DLD1 (cell line): ENCODE measurements around the gene FBLN1.
"Not testable (repeated sequence)": the region's sequence is repeated elsewhere in the genome, so short reads cannot be mapped to it uniquely, and the experiment has no call there.

Experiments
- in situ Hi-C: cut with HindIII; loops from 2 replicates; pipeline ENCODE4 v1.10.0; 2017; ENCODE audit warnings: low sequenced_read_pairs

FBLN1 gene

DNA sequence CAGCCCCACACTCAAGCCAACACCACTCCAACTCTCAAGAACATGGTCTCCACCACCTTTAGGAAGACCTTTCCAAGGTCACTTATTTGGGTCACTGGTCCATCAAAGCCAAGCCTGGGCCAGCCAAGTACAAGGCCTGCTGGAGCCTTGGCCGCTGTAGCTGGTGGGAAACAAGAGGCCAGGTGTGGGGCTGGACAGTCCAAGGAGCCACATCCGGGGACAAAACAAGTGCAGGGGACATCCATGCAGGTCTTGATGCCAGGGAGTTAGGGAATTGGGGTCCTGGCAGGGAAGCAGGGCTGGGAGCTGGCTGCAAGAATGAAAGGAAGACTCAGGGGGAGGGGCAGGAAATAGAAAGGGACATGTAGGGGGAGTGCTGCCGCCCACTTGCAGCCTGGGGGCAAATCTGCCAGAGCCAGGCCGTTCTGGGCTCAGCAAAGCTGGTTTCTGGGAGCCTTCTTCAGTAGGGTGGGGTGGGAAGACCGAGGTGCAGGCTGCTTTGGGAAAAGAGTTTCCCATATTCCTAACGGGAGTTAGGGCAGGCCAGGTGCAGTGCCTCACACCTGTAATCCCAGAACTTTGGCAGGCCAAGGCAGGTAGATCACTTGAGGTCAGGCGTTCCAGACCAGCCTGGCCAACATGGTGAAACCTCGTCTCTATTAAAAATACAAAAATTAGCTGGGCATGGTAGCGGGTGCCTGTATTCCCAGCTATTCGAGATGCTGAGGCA is 99.5 kb downstream of the FBLN1 start:
- in situ Hi-C loops, result no loop called here

DNA sequence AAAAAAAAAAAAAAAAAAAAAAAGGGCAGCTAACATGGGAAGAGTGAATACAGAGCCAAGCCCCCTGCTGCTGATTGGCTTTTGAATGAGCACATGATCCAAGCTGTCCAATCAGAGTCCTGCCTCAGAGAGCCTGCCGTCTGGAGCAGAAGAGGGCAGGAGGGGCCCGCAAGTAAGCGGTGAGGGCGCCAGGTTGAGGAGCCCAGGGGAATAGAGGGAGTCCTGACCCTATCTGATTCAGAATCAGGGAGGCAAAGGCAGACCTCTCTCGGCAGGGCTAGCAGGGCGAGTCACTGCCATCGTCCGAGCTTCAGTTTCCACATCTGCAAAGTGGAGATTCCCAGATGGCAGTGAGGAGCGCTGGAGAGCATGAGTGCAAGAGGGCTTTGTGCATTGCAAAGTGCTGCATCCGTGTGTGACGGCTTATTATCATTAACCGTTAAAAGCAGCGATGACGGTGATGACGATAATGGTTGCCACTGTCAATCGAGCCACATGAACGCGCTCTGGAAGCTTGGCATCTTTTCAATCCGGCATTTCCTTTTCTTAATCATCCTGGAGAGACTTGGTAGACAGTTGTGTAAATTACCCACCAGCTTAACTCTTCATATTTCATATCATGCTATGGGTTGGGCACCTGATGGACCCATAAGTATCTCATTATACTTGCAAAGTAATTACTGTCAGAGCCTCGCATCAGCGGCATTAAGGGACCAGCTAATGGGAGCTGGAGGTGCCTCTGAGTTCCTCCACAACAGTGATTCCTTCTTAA is 100.3 kb downstream of the FBLN1 start:
- in situ Hi-C loops, result no loop called here

DNA sequence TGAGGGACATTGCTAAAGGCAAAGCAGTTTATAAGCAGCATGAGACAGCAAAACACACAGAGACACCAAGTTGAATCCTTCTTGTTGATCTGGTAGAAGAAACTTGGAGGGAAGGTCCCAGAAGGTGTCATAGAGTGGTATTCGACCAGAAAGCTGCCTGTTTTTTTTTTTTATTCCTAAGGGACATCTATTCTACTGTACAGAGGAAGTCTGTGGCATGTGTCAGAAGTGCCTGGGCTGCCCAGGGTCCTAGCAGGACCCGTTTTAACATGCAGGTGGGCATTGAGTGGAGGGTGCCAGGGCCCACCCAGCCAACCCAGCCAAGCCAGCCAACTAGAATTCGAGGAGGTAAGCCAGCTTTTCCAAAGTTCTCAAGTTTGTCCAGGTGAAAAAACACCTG is 100.9 kb downstream of the FBLN1 start:
- in situ Hi-C loops, result no loop called here

DNA sequence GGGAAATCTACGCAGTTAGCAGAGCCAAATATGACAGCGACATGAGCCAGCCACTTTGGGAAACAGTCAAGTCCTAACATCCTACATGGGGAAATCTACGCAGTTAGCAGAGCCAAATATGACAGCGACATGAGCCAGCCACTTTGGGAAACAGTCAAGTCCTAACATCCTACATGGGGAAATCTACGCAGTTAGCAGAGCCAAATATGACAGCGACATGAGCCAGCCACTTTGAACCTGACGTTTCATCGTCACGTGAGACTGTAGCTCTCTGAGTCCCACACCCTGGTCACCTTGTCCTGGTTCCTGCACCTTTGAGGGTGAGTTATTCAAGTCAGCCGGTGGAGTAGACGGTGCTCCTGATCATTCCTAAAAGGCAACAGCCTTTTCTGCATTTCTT is 105.4 kb downstream of the FBLN1 start:
- in situ Hi-C loops, result not testable (repeated sequence)

DNA sequence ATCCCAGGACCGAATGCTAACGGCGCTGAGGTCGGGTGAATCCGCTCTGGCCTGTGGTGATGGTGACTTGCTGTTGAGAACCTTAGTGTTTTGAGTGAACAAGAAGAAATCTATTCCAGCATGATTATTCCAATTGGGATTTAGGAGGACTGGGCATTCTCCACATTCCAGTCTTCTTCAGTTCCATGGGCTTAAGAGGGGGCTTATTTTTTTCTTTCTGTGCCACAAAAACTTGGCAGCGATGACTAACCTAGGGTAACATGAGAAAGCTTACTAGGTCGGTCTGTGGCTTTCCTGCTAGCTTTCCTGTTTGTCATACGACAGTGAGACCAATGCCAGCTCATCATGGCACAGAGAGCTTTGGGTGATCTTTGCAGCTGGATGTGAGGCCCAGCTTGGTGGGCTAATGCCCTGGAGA is 106.1 kb downstream of the FBLN1 start:
- in situ Hi-C loops, result no loop called here

DNA sequence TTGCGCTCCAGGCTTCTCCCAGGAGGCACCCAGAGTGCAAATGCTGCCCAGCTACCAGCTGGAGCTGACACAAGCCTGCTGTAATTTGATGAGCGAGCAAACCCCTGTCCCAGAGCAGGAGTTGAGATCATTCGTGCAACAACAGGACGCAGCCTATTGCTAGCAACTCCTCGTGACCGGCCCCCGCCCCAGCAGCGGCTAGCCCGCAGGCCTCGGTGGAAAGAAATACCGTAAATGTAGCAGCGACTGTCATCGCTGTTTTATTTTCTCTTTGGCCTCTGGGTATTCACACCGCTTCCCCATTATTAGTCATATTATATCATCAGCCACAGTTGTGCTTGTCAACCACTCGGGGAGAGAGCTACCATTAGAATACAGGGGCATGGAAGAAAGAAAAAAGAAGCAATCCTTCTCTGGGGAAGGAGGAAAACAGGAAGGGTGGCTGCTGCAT is 109.8 kb downstream of the FBLN1 start:
- in situ Hi-C loops, result no loop called here

DNA sequence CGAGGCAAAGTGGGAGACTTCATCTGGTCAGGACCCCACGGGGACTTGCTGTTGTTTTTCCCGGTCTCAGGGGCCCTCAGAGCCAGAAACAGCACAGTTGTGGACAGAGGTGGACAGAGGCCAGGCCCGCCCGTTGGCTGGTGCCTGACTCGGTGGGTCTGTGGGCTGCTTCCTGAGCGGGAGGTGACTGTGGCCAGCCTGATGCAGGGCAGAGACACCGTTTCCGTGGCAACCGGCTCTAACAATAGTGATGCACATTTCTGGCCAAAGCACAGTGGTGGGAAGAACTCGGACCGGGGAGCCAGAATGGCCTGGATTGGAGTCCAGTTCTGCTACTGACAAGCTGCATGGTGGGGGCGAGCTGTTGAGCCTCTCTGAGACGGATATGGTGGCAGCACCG is 110.3 kb downstream of the FBLN1 start:
- in situ Hi-C loops, result no loop called here

DNA sequence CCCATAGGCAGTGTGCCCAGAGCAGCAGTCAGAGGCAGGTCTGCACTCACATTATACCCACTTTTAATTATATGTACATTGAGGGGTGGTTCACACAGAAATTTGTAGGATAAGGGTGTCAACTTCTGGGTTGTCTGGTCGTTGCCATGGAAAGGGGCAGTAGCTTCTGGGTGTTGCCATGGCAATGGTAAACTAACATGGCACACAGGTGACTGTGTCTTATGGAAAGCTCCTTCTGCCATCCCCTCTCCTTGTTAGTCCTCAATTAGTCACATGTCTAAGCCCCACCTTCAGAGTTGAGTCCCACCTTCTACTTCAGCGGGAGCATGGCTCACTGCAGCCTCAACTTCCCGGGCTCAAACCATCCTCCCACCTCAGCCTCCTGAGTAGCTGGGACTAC is 112.7 kb downstream of the FBLN1 start:
- in situ Hi-C loops, result no loop called here

DNA sequence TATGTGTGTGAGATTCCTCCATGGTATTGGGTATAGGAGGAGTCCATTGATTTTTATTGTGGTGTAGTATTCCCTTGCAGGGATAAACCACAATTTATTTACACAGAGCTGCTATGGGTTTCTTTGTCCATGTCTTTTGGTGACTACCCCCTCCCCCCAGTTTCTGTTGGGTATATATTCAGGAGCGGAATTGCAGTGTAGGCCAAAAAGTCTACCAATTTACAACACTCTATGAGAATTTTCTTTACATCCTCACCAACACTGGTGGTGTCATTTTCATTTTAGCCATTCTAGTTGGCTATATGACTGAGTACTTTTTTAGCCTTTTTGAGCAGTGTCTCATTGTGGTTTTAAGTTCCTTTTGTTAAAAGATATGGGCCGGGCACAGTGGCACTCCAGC is 113.7 kb downstream of the FBLN1 start:
- in situ Hi-C loops, result no loop called here

DNA sequence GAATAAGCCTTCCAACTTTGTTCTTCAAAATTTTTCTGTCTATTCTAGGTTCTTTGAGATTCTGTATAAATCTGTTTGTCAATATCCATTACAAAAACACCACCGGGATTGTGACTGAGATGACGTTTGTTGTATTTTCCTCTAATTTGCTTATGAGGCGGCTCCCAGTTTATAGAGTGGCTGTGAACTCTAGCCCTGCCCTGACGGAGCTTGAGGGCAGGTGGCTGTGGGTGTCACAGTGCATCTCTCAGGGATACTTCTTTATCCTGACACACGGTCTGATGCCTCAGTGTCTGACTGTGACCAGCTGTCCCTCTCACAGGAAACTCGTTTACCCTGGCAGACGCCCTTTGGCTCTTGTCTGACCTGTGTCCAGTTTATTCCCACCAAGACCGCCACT is 115.3 kb downstream of the FBLN1 start:
- in situ Hi-C loops, result no loop called here

DNA sequence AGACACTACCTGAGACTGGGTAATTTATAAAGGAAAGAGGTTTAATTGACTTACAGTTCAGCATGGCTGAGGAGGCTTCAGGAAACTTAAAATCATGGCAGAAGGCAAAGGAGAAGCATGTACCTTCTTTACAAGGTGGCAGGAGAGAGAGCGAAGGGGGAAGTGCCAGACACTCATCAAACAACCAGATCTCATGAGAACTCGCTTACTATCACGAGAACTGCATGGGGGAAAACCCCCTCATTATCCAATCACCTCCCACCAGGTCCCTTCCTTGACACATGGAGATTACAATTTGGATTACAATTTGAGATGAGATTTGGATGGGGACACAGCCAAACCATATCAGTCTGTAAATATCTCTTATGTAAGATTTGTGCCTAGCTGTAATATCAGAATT is 118.0 kb downstream of the FBLN1 start:
- in situ Hi-C loops, result no loop called here

DNA sequence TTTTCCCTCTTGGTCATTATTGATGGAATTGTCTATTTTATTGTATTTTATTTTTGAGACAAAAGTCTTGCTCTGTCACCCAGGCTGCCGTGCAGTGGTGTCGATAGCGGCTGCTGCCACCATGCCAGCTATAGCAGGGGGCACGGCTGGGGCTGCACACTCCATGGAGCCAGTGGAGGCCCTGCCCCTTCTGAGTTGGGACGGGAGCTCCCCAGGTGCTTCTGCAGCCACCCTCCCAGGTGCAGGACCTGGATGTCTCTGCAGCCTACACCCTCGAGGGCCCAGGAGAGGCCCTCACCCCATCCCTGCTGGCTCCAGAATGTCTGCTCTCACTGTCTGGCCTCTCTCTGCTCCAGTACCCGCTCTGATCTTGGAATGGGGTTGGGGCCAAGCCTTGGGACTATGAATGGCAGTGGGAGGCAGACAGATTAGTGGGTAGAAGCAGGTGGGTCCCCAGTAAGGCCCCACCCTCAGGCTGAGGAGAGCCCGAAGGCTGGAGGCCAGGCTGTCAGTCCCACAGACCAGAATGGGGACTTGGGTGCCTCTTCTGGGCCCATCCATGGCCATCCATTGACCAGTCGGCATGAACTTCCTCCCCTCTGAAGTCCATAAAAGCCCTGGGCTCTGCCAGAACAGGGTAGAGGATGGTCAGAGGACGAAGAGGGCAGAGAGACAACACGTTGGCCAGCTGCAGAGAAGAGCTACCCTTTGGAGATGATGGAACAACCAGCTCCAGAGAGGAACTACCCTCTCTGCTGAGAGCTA is 119.3 kb downstream of the FBLN1 start:
- in situ Hi-C loops, result no loop called here

DNA sequence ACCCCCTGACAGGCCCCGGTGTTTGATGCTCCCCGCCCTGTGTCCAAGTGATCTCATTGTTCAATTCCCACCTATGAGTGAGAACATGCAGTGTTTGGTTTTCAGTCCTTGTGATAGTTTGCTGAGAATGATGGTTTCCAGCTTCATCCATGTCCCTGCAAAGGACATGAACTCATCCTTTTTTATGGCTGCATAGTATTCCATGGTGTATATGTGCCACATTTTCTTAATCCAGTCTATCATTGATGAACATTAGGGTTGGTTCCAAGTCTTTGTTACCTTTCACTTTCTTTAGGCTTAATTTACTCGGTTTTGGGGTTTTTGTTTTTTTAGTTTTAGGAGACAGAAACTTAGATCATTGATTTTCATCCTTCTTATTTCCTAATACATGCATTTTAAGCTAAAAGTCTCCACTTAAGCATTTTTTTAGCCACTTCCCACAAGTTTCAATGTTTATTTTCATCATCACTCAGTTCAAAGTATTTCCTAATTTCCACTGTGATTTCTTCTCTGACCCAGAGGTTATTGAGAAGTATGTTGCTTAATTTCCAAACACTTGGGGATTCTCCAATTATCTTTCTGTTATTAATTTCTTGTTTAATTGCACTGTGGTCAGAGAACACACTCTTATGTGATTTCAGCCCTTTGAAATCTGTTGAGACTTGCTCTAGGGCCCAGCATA is 120.9 kb downstream of the FBLN1 start:
- in situ Hi-C loops, result not testable (repeated sequence)

DNA sequence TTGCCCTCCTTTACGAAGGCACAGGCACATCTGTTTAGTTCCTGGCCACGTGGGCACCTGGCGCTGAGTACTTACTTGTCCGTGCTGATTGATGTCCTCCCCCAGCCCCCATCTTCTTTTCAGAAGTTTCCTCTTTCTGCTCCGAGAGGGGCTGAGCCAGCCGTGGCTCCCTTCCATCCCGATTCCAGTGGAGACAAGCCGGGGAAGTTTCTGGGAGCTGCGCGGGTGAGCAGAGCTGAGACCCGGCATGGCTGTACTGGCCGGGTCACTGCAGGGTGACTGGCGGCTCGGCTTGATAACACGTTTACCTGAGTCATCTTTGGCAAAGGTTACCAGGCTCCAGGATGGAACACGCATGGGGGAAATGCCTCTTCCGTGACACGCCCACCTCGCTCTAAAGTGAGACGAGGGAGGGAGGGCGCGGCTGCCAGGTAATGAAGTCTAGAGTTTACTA is 123.5 kb downstream of the FBLN1 start:
- in situ Hi-C loops, result no loop called here

DNA sequence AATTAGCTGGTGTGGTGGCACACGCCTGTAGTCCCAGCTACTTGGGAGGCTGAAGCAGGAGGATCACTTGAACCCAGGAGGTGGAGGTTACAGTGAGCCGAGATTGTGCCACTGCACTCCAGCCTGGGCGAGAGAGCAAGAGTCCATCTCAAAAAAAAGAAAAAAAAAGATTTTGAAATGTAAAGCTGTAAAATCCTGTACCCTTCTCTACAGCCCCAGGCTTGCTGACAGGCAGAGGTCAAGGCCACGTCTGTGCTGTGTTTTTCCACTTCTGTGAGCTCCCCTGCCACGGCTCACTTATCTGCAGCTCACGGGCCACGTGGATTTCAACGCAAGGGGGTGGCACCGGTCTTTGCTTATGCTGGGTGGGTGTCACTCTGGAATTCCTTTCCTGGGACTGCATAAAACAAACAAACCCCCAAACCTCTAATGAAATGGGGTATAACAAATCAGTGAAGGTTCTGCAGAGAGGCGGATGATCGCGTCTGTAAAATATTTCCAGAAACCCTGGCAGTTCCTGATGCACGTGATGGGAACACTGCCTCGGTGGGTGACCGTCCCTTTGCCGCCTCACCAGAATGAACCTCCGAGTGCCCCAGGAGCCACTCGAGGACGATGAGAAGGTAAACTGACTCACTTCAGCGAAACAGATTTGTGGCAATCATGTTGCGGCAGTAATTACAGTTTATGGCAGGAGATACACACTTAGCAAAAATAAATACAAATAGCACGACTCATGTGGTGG is 125.0 kb downstream of the FBLN1 start:
- in situ Hi-C loops, result no loop called here

DNA sequence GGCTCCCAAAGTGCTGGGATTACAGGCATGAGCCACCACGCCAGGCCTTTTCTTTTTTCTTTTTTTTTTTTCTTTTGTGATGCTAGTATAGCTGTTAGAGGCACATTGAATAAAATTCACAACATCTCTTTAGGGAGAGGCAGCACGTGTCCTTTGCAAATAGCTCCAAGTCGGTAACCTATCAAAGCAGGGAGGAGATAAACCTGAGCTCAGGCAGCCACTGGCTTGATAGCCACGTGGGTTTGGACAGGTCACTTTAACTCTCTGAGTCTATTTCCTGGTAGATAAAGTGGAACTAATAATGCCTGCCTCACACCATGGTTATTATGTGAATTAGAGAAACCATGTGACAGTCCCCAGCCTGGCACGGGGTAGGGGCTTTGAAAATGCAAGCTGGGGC is 125.8 kb downstream of the FBLN1 start:
- in situ Hi-C loops, result no loop called here

DNA sequence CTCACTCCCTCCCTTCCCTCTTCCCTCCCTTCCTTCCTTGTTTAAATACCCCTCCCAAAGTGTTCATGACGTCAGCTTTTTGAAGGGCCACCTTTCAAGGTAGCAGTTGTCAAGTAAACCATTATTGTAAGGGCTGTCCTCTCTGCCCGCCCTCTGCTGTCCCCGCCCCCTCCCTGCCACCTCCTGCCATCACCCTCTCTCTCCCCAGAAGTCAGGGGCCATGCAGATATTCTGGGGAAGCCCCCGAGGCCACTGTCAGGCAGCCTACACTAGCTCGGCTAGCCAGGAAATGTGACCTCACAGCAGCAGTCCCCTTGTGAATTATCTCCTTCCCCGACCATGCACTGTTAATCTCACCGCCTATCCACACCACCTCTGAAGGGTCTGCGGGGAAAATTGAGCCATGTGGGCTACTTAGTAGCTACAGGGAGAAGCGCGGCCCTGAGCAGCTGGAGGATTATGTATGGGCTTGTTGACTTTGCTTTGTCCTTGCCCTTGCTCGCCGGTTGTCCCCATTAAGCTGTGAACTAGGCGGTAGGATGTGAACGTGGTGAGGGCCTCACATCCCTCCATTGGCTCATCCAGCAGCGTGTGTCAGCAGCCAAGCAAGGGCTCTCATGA is 126.9 kb downstream of the FBLN1 start:
- in situ Hi-C loops, result no loop called here

DNA sequence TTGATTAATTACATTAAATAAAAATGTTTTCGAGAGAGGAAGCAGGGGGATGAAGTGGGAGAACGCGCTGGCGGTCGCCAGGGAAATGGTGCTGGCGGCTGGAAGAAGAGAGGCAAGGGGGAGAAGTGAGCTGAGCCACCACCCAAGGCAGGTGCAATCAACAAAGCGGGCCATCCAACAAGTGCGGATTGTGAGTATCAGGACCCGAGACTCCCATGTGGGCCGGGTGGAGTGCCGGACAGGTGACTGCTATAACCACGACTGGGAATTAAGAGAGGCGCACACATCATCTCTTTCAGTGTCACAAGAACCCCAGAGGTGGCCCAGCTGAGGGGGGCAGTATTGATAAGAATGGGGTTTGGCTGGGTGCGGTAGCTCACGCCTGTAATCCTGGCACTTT is 127.8 kb downstream of the FBLN1 start:
- in situ Hi-C loops, result no loop called here

DNA sequence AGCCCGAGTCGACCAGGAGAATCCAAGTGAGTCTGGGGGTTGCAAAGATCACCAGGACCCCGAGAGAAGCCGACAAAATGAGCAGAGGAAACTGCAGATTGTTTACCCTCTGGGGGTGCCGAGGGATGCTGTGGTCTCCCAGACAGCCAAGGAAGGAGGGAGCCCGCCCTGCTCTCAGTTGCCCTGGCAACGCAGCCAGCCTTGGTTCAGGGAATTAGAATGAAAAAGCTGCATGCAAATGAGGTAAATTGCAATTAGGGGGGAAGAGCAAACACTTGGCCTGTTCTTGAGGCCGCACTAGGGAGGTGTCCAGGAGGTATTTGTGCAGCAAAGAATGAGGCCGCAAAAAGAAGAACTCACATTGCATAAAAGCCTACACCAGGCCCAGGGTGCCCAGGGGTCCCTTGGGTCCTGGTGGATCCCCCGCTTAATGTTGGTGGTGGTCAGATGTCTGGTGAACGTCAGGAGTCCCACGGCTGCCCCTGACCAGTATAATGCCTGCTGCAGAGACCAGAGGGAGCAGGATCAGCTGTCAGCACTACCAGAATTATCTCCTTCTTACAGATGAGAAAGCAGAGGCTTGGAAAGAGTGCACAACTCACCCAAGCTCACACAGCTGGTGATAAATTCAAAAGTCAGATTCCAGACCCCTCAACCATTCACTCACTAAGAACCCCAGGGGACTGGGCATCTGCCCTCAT is 128.6 kb downstream of the FBLN1 start:
- in situ Hi-C loops, result no loop called here
